Activated naive CD8-positive, alpha-beta T cell (primary cell): ENCODE results near the gene LINC00237.

Experiments used
- H3K27ac Mint-ChIP-seq: one replicate; pipeline ENCODE4 v1.8.0; 2021; ENCODE audit warnings: mixed read lengths
- H3K27me3 Mint-ChIP-seq: one replicate; pipeline ENCODE4 v1.8.0; 2021; ENCODE audit warnings: mixed read lengths
- H3K36me3 Mint-ChIP-seq: one replicate; pipeline ENCODE4 v1.8.0; 2021; ENCODE audit warnings: mixed read lengths
- H3K4me1 Mint-ChIP-seq: one replicate; pipeline ENCODE4 v1.8.0; 2021; ENCODE audit warnings: low read depth, mixed read lengths
- H3K4me3 Mint-ChIP-seq: one replicate; pipeline ENCODE4 v1.8.0; 2021; ENCODE audit warnings: mild to moderate bottlenecking, mixed read lengths
- H3K9me3 Mint-ChIP-seq: one replicate; pipeline ENCODE4 v1.8.0; 2021; ENCODE audit warnings: low read depth, mixed read lengths

Gene LINC00237

DNA sequence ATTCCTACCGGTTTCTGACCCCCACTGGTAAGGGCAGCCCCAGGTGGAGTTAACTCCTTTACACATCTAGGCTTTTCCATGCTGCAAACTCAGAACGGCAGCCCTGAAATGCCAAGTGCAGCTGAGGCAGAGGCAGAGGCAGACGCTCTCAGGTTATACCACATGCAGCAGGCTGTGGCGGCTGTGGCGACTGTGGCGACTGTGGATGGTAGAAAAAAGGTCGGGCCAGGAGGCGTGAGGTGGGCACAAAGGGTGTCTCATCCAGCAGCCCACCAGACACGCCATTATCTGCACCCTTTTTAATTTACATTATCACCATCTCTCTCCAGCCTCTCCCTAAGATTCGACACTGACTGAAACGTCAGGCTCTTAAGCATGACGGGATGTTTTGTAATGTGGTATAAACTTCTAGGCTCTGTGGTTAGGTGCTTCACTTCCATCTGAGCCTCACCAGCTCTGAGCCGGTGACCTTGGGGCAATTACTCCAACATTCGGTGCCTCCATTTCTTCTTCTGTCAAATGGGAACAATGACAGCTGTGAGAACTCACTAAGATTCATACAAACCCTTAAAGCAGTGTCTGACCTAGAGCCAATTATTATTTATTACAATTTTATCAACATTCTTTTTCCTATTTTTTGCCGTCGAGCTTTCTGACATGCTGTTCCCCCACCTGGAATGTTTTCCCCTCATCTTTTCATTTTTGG lies 27.9 kb upstream of the LINC00237 start:
- no peaks in the 10 kb centered on the region for H3K27me3 Mint-ChIP-seq
- no peak overlapping the region for H3K27ac Mint-ChIP-seq
- H3K4me1 Mint-ChIP-seq = peaks cover 1% of the 10 kb centered on the region
- peaks cover 18% of the 10 kb centered on the region for H3K36me3 Mint-ChIP-seq
- no peaks in the 10 kb centered on the region for H3K9me3 Mint-ChIP-seq
- H3K4me3 Mint-ChIP-seq = no peak overlapping the region

DNA sequence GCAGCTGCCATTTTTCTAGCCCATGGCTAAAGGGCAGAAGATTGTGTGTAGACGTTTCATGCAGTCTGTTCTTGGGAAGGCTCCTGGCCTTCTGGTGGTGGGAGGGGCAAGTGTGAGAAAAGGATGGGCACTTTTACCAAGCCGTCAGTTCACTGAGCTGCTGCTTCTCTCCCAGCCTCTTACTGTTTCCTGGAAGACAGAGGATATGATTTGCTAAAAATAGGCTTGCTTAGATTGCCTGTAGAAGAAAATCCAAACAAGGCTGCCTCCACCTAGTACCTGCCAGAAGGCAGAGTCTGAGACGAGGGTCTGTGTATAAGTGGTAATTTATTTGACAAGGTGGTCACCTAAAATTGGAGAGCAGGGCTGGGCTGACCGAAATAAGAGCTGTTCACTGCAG lies 27.2 kb upstream of the LINC00237 start:
- Mint-ChIP-seq H3K36me3 (peaks cover 19% of the 10 kb centered on the region), H3K9me3 (no peaks in the 10 kb centered on the region), H3K27me3 (no peaks in the 10 kb centered on the region), H3K4me1 (peaks cover 4% of the 10 kb centered on the region), H3K4me3 (no peak overlapping the region), H3K27ac (no peak overlapping the region)

DNA sequence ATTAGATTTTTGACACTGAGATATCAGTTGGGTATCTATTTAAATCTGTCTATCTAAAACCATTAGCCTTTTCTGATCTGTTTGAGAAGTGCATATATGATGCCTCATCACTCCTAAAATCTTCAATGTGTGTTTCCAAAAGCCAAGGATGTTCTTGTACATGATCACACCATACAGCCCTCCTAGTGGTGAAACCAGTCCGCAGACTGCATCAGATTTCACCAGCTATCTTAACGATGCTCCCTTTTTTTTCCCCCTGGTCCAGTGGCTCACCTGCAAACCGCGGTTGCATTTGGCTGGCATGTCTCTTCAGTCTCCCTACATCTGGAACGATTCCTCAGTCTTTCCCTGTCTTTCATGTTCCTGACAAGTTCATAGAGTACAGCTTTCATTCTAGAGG lies 23.7 kb upstream of the LINC00237 start:
- no peak overlapping the region for H3K4me3 Mint-ChIP-seq
- peaks cover 17% of the 10 kb centered on the region for H3K4me1 Mint-ChIP-seq
- H3K9me3 Mint-ChIP-seq = no peaks in the 10 kb centered on the region
- H3K27me3 Mint-ChIP-seq = no peaks in the 10 kb centered on the region
- H3K36me3 Mint-ChIP-seq = peaks cover 11% of the 10 kb centered on the region
- no peak overlapping the region for H3K27ac Mint-ChIP-seq

DNA sequence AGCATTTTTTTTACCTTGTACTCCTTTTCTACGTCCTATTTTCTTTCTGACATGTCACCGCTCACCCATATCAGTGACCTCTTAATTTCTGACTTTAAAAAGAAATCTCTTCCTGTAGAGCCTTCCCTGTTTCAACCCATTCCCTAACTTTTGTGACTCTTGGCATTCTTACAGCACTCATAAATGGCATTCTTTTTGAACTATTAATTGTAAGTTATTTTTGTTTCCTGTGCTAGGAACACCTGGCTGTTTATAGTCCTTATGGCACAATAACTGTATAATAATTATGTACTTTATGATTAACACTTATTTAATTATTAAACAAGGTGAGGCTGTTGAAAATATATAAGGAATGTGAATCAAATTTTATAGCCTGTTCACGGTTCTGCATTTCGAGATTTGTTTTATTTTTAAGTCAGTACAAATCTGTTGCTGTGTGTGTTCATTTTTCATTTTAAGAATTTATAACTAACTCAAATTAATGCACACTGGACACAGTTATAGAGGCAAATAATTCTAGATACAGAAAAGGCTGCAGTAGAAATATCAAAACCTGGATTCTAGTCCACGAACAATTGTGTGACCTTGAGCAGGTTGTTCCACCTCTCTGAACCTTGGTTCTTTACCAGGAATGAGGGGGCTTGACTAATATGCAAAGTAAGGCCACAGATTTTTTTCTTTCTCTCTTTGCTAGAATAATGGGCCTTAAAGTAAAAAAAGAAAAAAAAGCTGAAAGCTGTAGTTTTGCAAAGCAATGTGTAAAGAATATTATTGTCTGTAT lies 21.2 kb upstream of the LINC00237 start:
- Mint-ChIP-seq H3K4me1 (peaks cover 17% of the 10 kb centered on the region), H3K36me3 (peaks cover 11% of the 10 kb centered on the region), H3K9me3 (no peaks in the 10 kb centered on the region), H3K27me3 (peaks cover 1% of the 10 kb centered on the region), H3K4me3 (peak overlapping the region; percentile 89), H3K27ac (no peak overlapping the region)

DNA sequence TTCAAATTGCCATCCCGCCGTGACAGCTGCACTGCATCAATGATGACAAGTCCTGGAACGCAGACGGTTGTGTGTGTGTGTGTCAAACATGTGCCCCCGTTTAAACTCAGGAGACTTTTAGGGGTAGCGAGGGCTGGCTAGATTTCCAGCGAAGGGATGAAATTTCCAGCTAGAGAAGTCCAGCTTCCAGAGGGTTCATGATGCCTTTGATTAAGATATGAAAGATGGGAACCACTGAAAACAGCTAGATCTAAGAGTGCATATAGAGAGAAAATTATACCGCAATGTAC lies 20.4 kb upstream of the LINC00237 start:
- Mint-ChIP-seq H3K4me3 (peak overlapping the region; percentile 89), H3K9me3 (no peaks in the 10 kb centered on the region), H3K27ac (peak overlapping the region; percentile 66), H3K4me1 (peaks cover 17% of the 10 kb centered on the region), H3K36me3 (peaks cover 8% of the 10 kb centered on the region), H3K27me3 (peaks cover 1% of the 10 kb centered on the region)

DNA sequence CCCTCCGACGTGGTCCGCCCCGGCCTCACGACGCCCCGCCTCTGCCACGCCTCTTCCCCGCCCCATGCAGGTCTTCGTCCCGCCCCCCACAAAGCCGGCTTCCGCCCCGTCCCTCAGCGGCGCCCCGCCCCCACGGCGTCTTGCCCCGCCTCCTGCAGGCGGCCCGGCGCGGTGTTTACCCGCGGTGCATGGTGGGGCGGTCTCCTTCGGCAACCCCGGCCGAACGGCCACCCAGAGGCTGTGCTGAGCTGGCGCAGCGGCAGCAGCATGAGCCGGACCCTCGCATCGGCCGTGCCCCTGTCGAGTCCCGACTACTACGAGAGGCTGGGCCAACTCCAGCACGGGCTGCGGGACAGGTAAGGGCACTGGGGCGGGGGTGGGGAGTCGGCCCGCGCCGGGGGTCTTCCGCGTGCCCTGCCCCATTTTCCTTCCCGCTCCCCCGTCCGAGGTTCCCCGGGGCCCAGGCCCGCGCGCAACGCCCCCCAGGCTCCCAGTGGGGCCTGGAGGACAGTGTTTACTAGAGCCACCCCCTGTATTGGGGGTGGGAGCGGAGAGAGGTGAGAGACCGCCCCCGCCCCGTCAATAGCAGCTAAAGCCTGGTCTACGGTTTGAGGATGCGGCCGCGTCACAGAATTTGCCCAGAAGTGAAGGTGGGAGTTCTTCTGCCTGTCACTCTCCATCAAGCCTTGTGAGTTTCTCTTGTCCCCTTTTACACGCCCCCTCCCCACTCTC lies 19.9 kb upstream of the LINC00237 start, which contains the start of gene KIZ:
Gene KIZ, plus strand, starts transcription at position 234 of the 732 bp plus-strand sequence. Its CDS starts 34 bp downstream, at position 268.
- Mint-ChIP-seq H3K4me3 (peak within 1 kb of the TSS; percentile 89), H3K9me3 (no peaks in the 10 kb centered on the region), H3K27me3 (peaks cover 1% of the 10 kb centered on the region), H3K4me1 (peaks cover 17% of the 10 kb centered on the region), H3K36me3 (peaks cover 8% of the 10 kb centered on the region), H3K27ac (peak within 1 kb of the TSS; percentile 66)

DNA sequence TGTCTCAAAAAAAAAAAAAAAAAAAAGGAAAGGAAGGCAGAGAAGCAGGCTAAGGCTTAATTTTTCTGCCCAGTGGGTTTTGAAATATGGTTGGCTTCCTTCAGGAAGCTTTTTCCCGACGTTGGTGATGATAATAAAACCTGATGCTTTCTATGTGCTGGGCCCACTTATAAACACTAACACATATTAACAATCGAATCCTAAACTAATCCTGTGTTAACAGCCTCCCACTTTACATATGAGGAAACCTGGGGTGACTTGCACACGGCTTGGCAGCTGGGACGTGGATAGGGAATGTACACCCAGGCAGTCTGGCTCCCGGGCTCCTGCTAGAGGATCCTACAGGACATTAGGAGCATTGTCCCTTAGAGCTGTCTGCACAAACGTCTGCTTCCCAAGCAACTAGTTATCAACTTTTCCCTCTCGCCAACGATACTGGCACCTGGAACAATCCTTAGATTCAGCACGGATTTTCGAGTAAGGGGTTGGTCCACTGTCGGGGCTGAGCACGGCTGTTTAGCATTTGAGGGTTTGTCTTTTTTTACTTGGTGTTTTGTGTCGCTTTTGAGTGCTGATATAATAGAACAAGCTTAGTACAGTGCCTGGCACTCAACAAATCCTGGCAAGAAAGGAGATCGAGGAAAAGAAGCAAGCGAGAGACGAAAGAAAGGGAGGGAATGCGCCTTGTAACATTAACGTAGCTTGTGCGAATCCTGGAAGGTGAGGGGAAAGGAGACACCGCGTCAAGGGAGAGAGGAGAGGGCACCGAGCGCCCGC lies 19.1 kb upstream of the LINC00237 start:
- Mint-ChIP-seq H3K27ac (no peak overlapping the region), H3K9me3 (no peaks in the 10 kb centered on the region), H3K4me1 (peaks cover 17% of the 10 kb centered on the region), H3K36me3 (peaks cover 8% of the 10 kb centered on the region), H3K4me3 (peak overlapping the region; percentile 89), H3K27me3 (peaks cover 4% of the 10 kb centered on the region)

DNA sequence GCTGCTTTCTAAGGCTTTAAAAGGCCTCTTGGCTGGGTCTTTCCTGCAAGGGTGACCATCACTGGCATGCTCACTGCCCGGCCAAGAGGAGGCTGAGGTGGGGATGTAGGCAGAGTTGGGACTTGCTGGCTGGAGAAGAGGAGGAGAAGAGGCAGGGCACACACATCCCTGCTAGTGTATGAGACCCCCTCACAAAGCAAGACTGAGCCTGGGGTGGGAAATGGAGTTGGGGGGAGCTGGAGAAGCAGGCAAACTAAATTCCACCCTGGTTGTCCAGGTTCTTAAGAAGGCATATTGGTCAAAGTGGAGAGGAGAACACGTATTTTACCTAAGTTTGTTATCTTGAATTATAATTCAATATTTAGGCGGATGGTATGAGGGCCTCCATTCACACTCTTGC lies 18.0 kb upstream of the LINC00237 start:
- Mint-ChIP-seq H3K27me3 (peaks cover 4% of the 10 kb centered on the region), H3K36me3 (peaks cover 2% of the 10 kb centered on the region), H3K4me3 (peak overlapping the region; percentile 31), H3K27ac (no peak overlapping the region), H3K9me3 (no peaks in the 10 kb centered on the region), H3K4me1 (peaks cover 17% of the 10 kb centered on the region)

DNA sequence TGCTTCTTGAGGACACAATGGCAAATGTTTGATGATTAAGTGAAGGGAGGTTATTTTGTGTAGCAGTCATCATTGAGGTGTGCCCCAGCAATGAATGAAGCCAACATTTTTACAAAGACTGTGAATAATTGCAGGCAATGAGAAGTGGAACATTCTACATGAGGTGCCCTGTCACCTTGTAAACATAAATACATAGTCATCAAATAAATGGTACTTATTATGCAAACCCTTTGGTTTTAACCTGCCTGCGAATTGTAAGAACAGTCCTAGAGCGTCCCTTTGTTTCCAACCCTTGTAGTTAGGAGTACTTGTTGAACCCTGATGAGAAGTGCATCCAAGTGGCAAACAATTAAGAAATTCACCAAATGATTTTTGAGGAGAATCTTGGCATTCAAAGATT lies 12.6 kb upstream of the LINC00237 start:
- Mint-ChIP-seq H3K27ac (no peak overlapping the region), H3K4me1 (no peaks in the 10 kb centered on the region), H3K9me3 (no peaks in the 10 kb centered on the region), H3K27me3 (peaks cover 23% of the 10 kb centered on the region), H3K36me3 (no peaks in the 10 kb centered on the region), H3K4me3 (no peak overlapping the region)

DNA sequence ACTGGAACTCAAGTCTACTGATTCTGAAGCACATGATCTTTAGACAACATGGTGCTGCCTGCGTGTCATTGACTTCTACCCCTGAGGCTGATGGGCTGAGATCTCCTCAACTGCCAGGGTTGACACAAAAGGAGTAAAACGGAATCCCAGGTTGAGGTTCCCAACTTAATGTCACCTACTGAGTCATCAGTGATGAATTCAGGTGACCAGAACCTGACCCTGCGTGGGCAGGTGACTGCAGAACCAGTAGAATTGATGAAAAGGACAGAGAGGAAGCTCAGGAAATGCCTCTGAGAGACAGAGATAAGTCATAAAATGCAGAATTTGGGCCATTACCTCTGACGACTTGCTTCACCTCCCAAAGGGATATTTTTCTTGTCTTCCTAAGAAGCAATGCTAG lies 12.0 kb upstream of the LINC00237 start:
- no peak overlapping the region for H3K4me3 Mint-ChIP-seq
- H3K36me3 Mint-ChIP-seq = no peaks in the 10 kb centered on the region
- H3K27me3 Mint-ChIP-seq = peaks cover 23% of the 10 kb centered on the region
- H3K4me1 Mint-ChIP-seq = no peaks in the 10 kb centered on the region
- H3K27ac Mint-ChIP-seq = no peak overlapping the region
- no peaks in the 10 kb centered on the region for H3K9me3 Mint-ChIP-seq

DNA sequence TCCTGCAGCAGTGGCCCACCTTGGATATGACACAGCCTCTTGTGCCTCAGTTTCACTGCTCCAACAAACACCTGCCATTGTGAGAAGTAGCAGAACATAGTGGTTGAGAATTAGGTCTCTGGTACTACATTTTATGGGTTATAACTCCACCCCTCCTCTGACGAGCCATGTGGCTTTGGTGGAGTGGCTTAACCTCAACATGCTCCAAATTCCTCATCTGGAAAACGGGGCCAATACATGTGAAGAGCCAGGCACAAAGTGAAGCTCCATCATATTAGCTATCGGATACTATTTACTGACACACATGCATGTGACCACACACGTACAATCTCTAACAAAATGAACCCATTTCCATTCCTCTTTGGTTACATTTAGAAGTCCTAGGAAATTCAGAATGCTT lies 11.4 kb upstream of the LINC00237 start:
- H3K27ac Mint-ChIP-seq = no peak overlapping the region
- no peak overlapping the region for H3K4me3 Mint-ChIP-seq
- H3K36me3 Mint-ChIP-seq = no peaks in the 10 kb centered on the region
- H3K9me3 Mint-ChIP-seq = no peaks in the 10 kb centered on the region
- H3K4me1 Mint-ChIP-seq = no peaks in the 10 kb centered on the region
- peaks cover 21% of the 10 kb centered on the region for H3K27me3 Mint-ChIP-seq

DNA sequence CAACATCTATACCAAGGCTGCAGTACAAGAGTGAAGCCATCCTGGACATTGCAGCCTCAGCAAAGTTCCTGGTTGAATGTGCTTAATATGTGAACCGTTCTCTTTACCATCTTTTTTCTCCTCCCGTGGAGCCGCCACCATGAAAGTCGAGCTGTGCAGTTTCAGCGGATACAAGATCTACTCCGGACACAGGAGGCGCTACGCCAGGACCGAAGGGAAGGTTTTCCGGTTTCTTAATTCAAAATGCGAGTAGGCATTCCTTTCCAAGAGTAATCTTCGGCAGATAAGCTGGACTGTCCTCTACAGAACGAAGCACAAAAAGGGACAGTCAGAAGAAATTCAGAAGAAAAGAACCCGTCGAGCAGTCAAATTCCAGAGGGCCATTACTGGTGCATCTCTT lies 8.4 kb upstream of the LINC00237 start:
- H3K36me3 Mint-ChIP-seq = no peaks in the 10 kb centered on the region
- no peak overlapping the region for H3K27ac Mint-ChIP-seq
- peaks cover 23% of the 10 kb centered on the region for H3K27me3 Mint-ChIP-seq
- H3K4me1 Mint-ChIP-seq = no peaks in the 10 kb centered on the region
- no peak overlapping the region for H3K4me3 Mint-ChIP-seq
- no peaks in the 10 kb centered on the region for H3K9me3 Mint-ChIP-seq

DNA sequence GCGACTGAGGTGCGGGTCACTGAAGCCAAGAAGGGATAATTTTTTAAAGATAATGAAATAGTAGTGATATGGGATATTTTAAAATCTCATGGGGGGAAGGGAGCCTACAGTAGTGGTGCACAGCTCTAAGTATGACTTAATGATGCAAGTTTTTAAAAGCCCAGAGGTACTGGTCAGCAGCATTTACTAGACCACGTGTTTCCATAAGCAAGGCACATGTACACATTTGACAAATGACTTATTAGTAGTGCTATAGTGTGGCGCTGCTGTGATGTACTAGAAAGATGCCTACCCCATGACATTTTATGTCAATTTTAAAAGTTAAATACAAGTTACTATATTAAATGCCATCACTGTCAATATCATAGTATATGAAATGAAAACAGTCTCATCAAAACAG lies 7.5 kb upstream of the LINC00237 start:
- Mint-ChIP-seq H3K4me3 (no peak overlapping the region), H3K27me3 (peaks cover 20% of the 10 kb centered on the region), H3K27ac (no peak overlapping the region), H3K4me1 (no peaks in the 10 kb centered on the region), H3K9me3 (no peaks in the 10 kb centered on the region), H3K36me3 (no peaks in the 10 kb centered on the region)

DNA sequence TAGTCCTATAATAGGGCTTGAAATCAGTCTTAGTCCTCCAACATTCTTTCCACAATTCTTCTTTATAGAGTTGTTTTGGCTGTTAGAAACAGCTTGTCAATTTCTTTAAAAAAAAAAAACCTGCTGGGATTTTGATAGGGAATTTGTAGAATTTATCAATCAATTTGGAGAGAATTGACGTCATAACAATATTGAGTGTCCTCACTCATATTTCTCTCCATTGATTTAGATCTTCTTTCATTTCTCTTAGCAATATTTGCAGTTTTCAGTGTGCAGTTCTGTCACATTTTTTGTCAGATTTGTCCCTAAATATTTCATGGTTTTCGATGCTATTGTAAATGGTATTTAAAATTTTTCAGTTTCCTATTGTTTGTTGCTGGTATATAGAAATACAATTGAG lies 5.3 kb upstream of the LINC00237 start:
- peaks cover 31% of the 10 kb centered on the region for H3K27me3 Mint-ChIP-seq
- H3K4me1 Mint-ChIP-seq = peaks cover 1% of the 10 kb centered on the region
- no peak overlapping the region for H3K4me3 Mint-ChIP-seq
- H3K36me3 Mint-ChIP-seq = no peaks in the 10 kb centered on the region
- no peaks in the 10 kb centered on the region for H3K9me3 Mint-ChIP-seq
- H3K27ac Mint-ChIP-seq = no peak overlapping the region

DNA sequence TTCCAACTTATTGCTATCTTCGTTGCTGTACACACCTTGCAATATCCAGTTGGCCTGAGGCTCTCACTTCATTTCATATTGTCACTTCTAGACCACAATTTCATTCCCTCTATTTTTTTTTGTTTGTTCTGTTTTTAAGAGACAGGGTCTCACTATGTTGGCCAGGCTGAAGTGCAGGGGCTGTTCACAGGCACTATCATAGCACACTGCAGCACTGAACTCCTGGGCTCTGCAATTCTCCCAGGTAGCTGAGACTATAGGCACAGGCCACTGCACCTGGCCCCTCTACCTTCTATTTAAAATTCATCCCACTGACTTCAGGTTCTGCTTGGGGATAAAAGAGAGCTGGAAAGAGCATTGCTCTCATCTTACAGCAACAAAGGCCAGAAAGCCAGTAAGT lies 4.7 kb upstream of the LINC00237 start:
- H3K4me1 Mint-ChIP-seq = peaks cover 4% of the 10 kb centered on the region
- no peak overlapping the region for H3K4me3 Mint-ChIP-seq
- H3K36me3 Mint-ChIP-seq = no peaks in the 10 kb centered on the region
- peaks cover 34% of the 10 kb centered on the region for H3K27me3 Mint-ChIP-seq
- H3K9me3 Mint-ChIP-seq = no peaks in the 10 kb centered on the region
- no peak overlapping the region for H3K27ac Mint-ChIP-seq
